SK-N-SH (cell line): ENCODE data around the gene B3GNT3. TPM values are rescaled to one million over a fixed set of nuclear protein-coding genes. Genes with fewer than 3 reads are reported as not detected.

Experiments used
- CTCF ChIA-PET: fragments of 300-600, 350-600 bp; formaldehyde crosslinking; extraction: SDS; loops from one replicate; lab custom pipeline; 2021; lab: Yijun Ruan, JAX
- POLR2A ChIA-PET: fragments of 350-600 bp; sonication (Branson Sonifier 250); formaldehyde crosslinking; extraction: SDS; loops from one replicate; lab custom pipeline; 2020; ENCODE audit warnings: antibody characterized with exemption, inconsistent platforms; lab: Yijun Ruan, JAX
- DNase-seq: peaks from one replicate; pipeline ENCODE4 v3.0.0; 2012
- H2AFZ ChIP-seq: fragments of 200-600 bp; sonication (generic); 2 replicates; pipeline ENCODE4 v1.8.1; 2016; ENCODE audit warnings: antibody characterized with exemption, mild to moderate bottlenecking, low read depth
- H3F3A ChIP-seq: fragments of 200-600 bp; sonication (generic); replicated peaks from 2 replicates; pipeline ENCODE3; 2016; ENCODE audit warnings: antibody characterized with exemption, mild to moderate bottlenecking; ENCODE audit not compliant: insufficient read depth
- H3K27ac ChIP-seq, 2 experiments: fragments of 200-500 bp in 1 of 2; fragments of 200-600 bp in 1 of 2; sonication (Bioruptor generic) in 1 of 2; sonication (generic), shearing (Covaris generic) in 1 of 2; 2 replicates each; pipeline versions ENCODE4 v1.5.1 to v1.6.1; 2014 to 2016; ENCODE audit warnings: low read depth in 2 of 2, inconsistent platforms in 1 of 2, low read length in 1 of 2, mild to moderate bottlenecking in 1 of 2, mixed read lengths in 1 of 2
- H3K27me3 ChIP-seq: fragments of 200-600 bp; sonication (generic), shearing (Covaris generic); 2 replicates; pipeline ENCODE4 v1.6.1; 2016; ENCODE audit warnings: mixed run types; ENCODE audit not compliant: insufficient read depth
- H3K36me3 ChIP-seq, 2 experiments: fragments of 200-500 bp in 1 of 2; fragments of 200-600 bp in 1 of 2; sonication (Bioruptor generic) in 1 of 2; sonication (generic) in 1 of 2; replicated peaks in 1 of 2; 2 replicates each; pipeline versions ENCODE3 to v1.5.1; 2014 to 2016; ENCODE audit warnings: low read length in 1 of 2, mild to moderate bottlenecking in 1 of 2; ENCODE audit not compliant: insufficient read depth in 2 of 2, control insufficient read depth in 1 of 2
- H3K4me1 ChIP-seq, 2 experiments: fragments of 200-500 bp in 1 of 2; fragments of 200-600 bp in 1 of 2; sonication (Bioruptor generic) in 1 of 2; sonication (generic), shearing (Covaris generic) in 1 of 2; 2 replicates each; pipeline versions ENCODE4 v1.5.1 to v1.6.1; 2014 to 2016; ENCODE audit warnings: low read depth in 1 of 2, low read length in 1 of 2, mixed run types in 1 of 2; ENCODE audit not compliant: insufficient read depth in 2 of 2, control insufficient read depth in 1 of 2
- H3K4me2 ChIP-seq: fragments of 200-600 bp; sonication (generic), shearing (Covaris generic); 2 replicates; pipeline ENCODE4 v1.6.1; 2017; ENCODE audit warnings: mixed run types
- H3K4me3 ChIP-seq, 2 experiments: fragments of 200-500 bp in 1 of 2; fragments of 200-600 bp in 1 of 2; sonication (Bioruptor generic) in 1 of 2; sonication (generic), shearing (Covaris generic) in 1 of 2; 2 replicates each; pipeline versions ENCODE4 v1.5.1 to v1.8.1; 2014 to 2016; ENCODE audit warnings: low read depth in 2 of 2, inconsistent platforms in 1 of 2, low read length in 1 of 2, mild to moderate bottlenecking in 1 of 2, mixed read lengths in 1 of 2, moderate library complexity in 1 of 2
- H3K79me2 ChIP-seq: fragments of 200-600 bp; sonication (generic); 2 replicates; pipeline ENCODE4 v1.8.1; 2017; ENCODE audit warnings: mild to moderate bottlenecking; ENCODE audit not compliant: insufficient read depth
- H3K9ac ChIP-seq: fragments of 200-600 bp; sonication (generic); 2 replicates; pipeline ENCODE4 v1.6.1; 2017; ENCODE audit warnings: mixed run types
- H3K9me2 ChIP-seq: fragments of 200-600 bp; sonication (generic); 2 replicates; pipeline ENCODE4 v1.6.1; 2017; ENCODE audit warnings: mixed run types
- H3K9me3 ChIP-seq: fragments of 200-600 bp; sonication (generic); 2 replicates; pipeline ENCODE4 v1.6.1; 2017; ENCODE audit warnings: mixed run types, mild to moderate bottlenecking, moderate library complexity
- H4K20me1 ChIP-seq: fragments of 200-600 bp; sonication (generic); 2 replicates; pipeline ENCODE4 v1.6.1; 2017; ENCODE audit warnings: mild to moderate bottlenecking, mixed run types; ENCODE audit not compliant: insufficient read depth
- CHD2 ChIP-seq: fragments of 150-350 bp; IDR thresholded peaks from 2 replicates; pipeline ENCODE4 v1.6.1; 2018; ENCODE audit warnings: low read length; ENCODE audit not compliant: partially characterized antibody
- EZH2phosphoT487 ChIP-seq: fragments of 200-600 bp; sonication (generic); IDR thresholded peaks from 2 replicates; pipeline ENCODE4 v1.6.1; 2017; ENCODE audit warnings: low read depth, mixed run types, mild to moderate bottlenecking, antibody characterized with exemption, moderate library complexity, borderline replicate concordance
- FOSL2 ChIP-seq: IDR thresholded peaks from 2 replicates; pipeline ENCODE4 v1.4.0; 2012; ENCODE audit warnings: low read depth, mild to moderate bottlenecking, moderate library complexity, borderline replicate concordance
- FOXM1 ChIP-seq: IDR thresholded peaks from 2 replicates; pipeline ENCODE4 v1.4.0; 2012; ENCODE audit warnings: low read depth, mild to moderate bottlenecking
- GABPA ChIP-seq: IDR thresholded peaks from 2 replicates; pipeline ENCODE4 v1.4.0; 2012; ENCODE audit warnings: low read depth, mild to moderate bottlenecking
- GATA2 ChIP-seq: sonication (generic); formaldehyde crosslinking; IDR thresholded peaks from 2 replicates; pipeline ENCODE4 v1.5.0; 2020; ENCODE audit warnings: mild to moderate bottlenecking, missing genetic modification reagents
- IRF3 ChIP-seq: fragments of 150-350 bp; IDR thresholded peaks from 2 replicates; pipeline ENCODE4 v1.6.1; 2016; ENCODE audit warnings: mild to moderate bottlenecking, low read depth, low read length
- JUND ChIP-seq: IDR thresholded peaks from 2 replicates; pipeline ENCODE4 v1.4.0; 2012
- MAX ChIP-seq: IDR thresholded peaks from 2 replicates; pipeline ENCODE4 v1.4.0; 2012; ENCODE audit warnings: low read depth
- MEF2A ChIP-seq: IDR thresholded peaks from 2 replicates; pipeline ENCODE4 v1.4.0; 2012; ENCODE audit warnings: low read depth, borderline replicate concordance
- MXI1 ChIP-seq: IDR thresholded peaks from 2 replicates; pipeline ENCODE4 v1.6.1; 2012; ENCODE audit warnings: mild to moderate bottlenecking, low read depth, low read length, improper control_type of control experiment
- NFIC ChIP-seq: IDR thresholded peaks from 2 replicates; pipeline ENCODE4 v1.4.0; 2012; ENCODE audit warnings: borderline replicate concordance
- NRF1 ChIP-seq: IDR thresholded peaks from 2 replicates; pipeline ENCODE4 v1.6.1; 2012; ENCODE audit warnings: low read depth, mild to moderate bottlenecking, low read length
- POLR2AphosphoS5 ChIP-seq: IDR thresholded peaks from 2 replicates; pipeline ENCODE4 v1.6.1; 2012; ENCODE audit warnings: low read depth, low read length
- RFX5 ChIP-seq: IDR thresholded peaks from 2 replicates; pipeline ENCODE4 v1.6.1; 2012; ENCODE audit warnings: mild to moderate bottlenecking, improper control_type of control experiment, low read length
- RXRA ChIP-seq: IDR thresholded peaks from 2 replicates; pipeline ENCODE4 v1.4.0; 2012; ENCODE audit warnings: low read depth, mild to moderate bottlenecking, borderline replicate concordance
- TCF12 ChIP-seq: IDR thresholded peaks from 2 replicates; pipeline ENCODE4 v1.4.0; 2012
- TEAD4 ChIP-seq: IDR thresholded peaks from 2 replicates; pipeline ENCODE4 v1.4.0; 2012; ENCODE audit warnings: mild to moderate bottlenecking, borderline replicate concordance; ENCODE audit not compliant: insufficient read depth
- USF2 ChIP-seq: fragments of 150-350 bp; IDR thresholded peaks from 2 replicates; pipeline ENCODE4 v1.6.1; 2017; ENCODE audit warnings: antibody characterized with exemption, low read length, low read depth, borderline replicate concordance
- YY1 ChIP-seq: IDR thresholded peaks from 2 replicates; pipeline ENCODE4 v1.4.0; 2012; ENCODE audit warnings: low read depth, mild to moderate bottlenecking
- WGBS: methylation state at CpG from one replicate; pipeline ENCODE4 v1.1.6; 2017; ENCODE audit warnings: low lambda C conversion rate; 5-methylcytosine and 5-hydroxymethylcytosine counted together
- polyA plus RNA-seq, 3 experiments: library from polyadenylated mRNA; depleted of rRNA; stranded (reverse); fragments of >200 nt; gene quantifications; 2 replicates each; pipeline ENCODE4 v1.2.3, GENCODE V29; 2012

B3GNT3 gene
- polyA plus RNA-seq, 1 of the 3 experiments (the other 2 are of a cell fraction): not detected

- H3K79me2 ChIP-seq: no peaks in the 10 kb centered on the region
- H3K4me2 ChIP-seq: no peak overlapping the region
- no peaks in the 10 kb centered on the region for H3K9me2 ChIP-seq
- TF ChIP-seq GATA2 (CRISPR knock-in tag) (no peak), RXRA (no peak), MEF2A (no peak), POLR2AphosphoS5 (no peak), RFX5 (no peak), IRF3 (no peak), JUND (no peak), TEAD4 (no peak)
- H2AFZ ChIP-seq: no peak overlapping the region
- H3K9ac ChIP-seq: no peak overlapping the region
- DNase-seq: no peak
- no peak overlapping the region for H3K27ac ChIP-seq
- no peaks in the 10 kb centered on the region for H3F3A ChIP-seq
- H3K4me3 ChIP-seq: no peak overlapping the region
- 43% methylated on average over 3 of the region's 3 CpGs for WGBS
- H3K9me3 ChIP-seq: no peaks in the 10 kb centered on the region
- no peaks in the 10 kb centered on the region for H3K27me3 ChIP-seq
- ChIA-PET POLR2A (no interaction called here), CTCF (interaction anchor here (2.2 kb wide), 1 partner anchor 23 kb away, joined by 6 read pairs; no protein-coding TSS in a partner anchor)
- H3K36me3 ChIP-seq: no peaks in the 10 kb centered on the region
- no peaks in the 10 kb centered on the region for H4K20me1 ChIP-seq
- H3K4me1 ChIP-seq: peaks cover 0 to 3% of the 10 kb centered on the region in 2 experiments; a peak in 1 of 4 replicates
These were observed 12.0 kb downstream of the B3GNT3 start for GRCh38 chr19:17806945-17807344.

- Histone ChIP-seq H3F3A (no peaks in the 10 kb centered on the region), H4K20me1 (no peaks in the 10 kb centered on the region), H3K9me2 (no peaks in the 10 kb centered on the region), H3K9me3 (no peaks in the 10 kb centered on the region), H3K9ac (no peak overlapping the region), H3K27ac (no peak overlapping the region), H3K79me2 (no peaks in the 10 kb centered on the region), H3K4me2 (no peak overlapping the region)
- 85% methylated on average over 30 of the region's 38 CpGs for WGBS
- DNase-seq: no peak
- TF ChIP-seq FOXM1 (no peak), FOSL2 (no peak)
- TF ChIP-seq, all 33 proteins: peak for 0
- no peaks in the 10 kb centered on the region for H3K36me3 ChIP-seq
- ChIA-PET CTCF (interaction anchor here (2.2 kb wide), 1 partner anchor 24 kb away, joined by 6 read pairs; no protein-coding TSS in a partner anchor), POLR2A (no interaction called here)
- no peaks in the 10 kb centered on the region for H3K4me1 ChIP-seq
- H3K27me3 ChIP-seq: no peaks in the 10 kb centered on the region
- no peak overlapping the region for H3K4me3 ChIP-seq
- no peak overlapping the region for H2AFZ ChIP-seq
These were observed 12.9 kb downstream of the B3GNT3 start for GRCh38 chr19:17807731-17808316.

GRCh38 chr19:17811103-17811502 lies 16.2 kb downstream of the B3GNT3 start:
- no peaks in the 10 kb centered on the region for H3K27me3 ChIP-seq
- no peak overlapping the region for H3K27ac ChIP-seq
- POLR2A ChIA-PET: no interaction called here
- H2AFZ ChIP-seq: no peak overlapping the region
- H3K4me3 ChIP-seq: no peak overlapping the region
- no peaks in the 10 kb centered on the region for H4K20me1 ChIP-seq
- no peaks in the 10 kb centered on the region for H3F3A ChIP-seq
- no peaks in the 10 kb centered on the region for H3K4me1 ChIP-seq
- CTCF ChIA-PET: no interaction called here
- DNase-seq: no peak
- H3K79me2 ChIP-seq: no peaks in the 10 kb centered on the region
- no peaks in the 10 kb centered on the region for H3K9me3 ChIP-seq
- H3K9ac ChIP-seq: no peak overlapping the region
- WGBS: 73% methylated on average over 2 of the region's 2 CpGs
- H3K4me2 ChIP-seq: no peak overlapping the region
- H3K36me3 ChIP-seq: no peaks in the 10 kb centered on the region
- H3K9me2 ChIP-seq: no peaks in the 10 kb centered on the region
- TF ChIP-seq TCF12 (no peak), POLR2AphosphoS5 (no peak), JUND (no peak), NFIC (no peak), NRF1 (no peak), YY1 (no peak), MAX (no peak), USF2 (no peak), IRF3 (no peak), EZH2phosphoT487 (no peak), GABPA (no peak), CHD2 (no peak), FOXM1 (no peak), MXI1 (no peak)
